HG03095 (cell line): ENCODE results near the gene BMPR1B.

Experiments
- ATAC-seq: cut with Tn5 transposase; IDR thresholded peaks from one replicate; pipeline ENCODE4 v1.9.1; 2021; ENCODE audit warnings: moderate library complexity; ENCODE audit not compliant: unreplicated experiment

BMPR1B gene

GRCh38 chr4:94905511-94905910 is 147.8 kb downstream of the BMPR1B start:
- no peak for ATAC-seq

GRCh38 chr4:94909645-94910044 is 151.9 kb downstream of the BMPR1B start:
- ATAC-seq, result no peak

GRCh38 chr4:94911106-94911505 is 153.4 kb downstream of the BMPR1B start:
- ATAC-seq, result no peak

- ATAC-seq, result no peak
Observed at GRCh38 chr4:94912606-94913005, 154.9 kb downstream of the BMPR1B start.

GRCh38 chr4:94913316-94913715 is 155.6 kb downstream of the BMPR1B start:
- ATAC-seq, result peak; percentile 63

GRCh38 chr4:94917146-94917545 is 159.4 kb downstream of the BMPR1B start:
- no peak for ATAC-seq

GRCh38 chr4:94918543-94918942 is 160.8 kb downstream of the BMPR1B start:
- ATAC-seq, result no peak

GRCh38 chr4:94920369-94920768 is 162.6 kb downstream of the BMPR1B start:
- ATAC-seq, result no peak

- ATAC-seq, result no peak
Observed at GRCh38 chr4:94924566-94924965, 166.8 kb downstream of the BMPR1B start.

- no peak for ATAC-seq
Observed at GRCh38 chr4:94925764-94926347, 168.1 kb downstream of the BMPR1B start.

- ATAC-seq, result no peak
Observed at GRCh38 chr4:94926936-94927335, 169.2 kb downstream of the BMPR1B start.

- ATAC-seq, result no peak
Observed at GRCh38 chr4:94927696-94928095, 169.9 kb downstream of the BMPR1B start.

- no peak for ATAC-seq
Observed at GRCh38 chr4:94929696-94930095, 171.9 kb downstream of the BMPR1B start.

GRCh38 chr4:94931626-94932025 is 173.9 kb downstream of the BMPR1B start:
- no peak for ATAC-seq

- ATAC-seq, result no peak
Observed at GRCh38 chr4:94932366-94932765, 174.6 kb downstream of the BMPR1B start.

GRCh38 chr4:94933799-94934198 is 176.0 kb downstream of the BMPR1B start:
- no peak for ATAC-seq

GRCh38 chr4:94934201-94934600 is 176.4 kb downstream of the BMPR1B start:
- ATAC-seq, result no peak

- no peak for ATAC-seq
Observed at GRCh38 chr4:94934864-94935263, 177.1 kb downstream of the BMPR1B start.

- no peak for ATAC-seq
Observed at GRCh38 chr4:94936854-94937253, 179.1 kb downstream of the BMPR1B start.

- no peak for ATAC-seq
Observed at GRCh38 chr4:94939791-94940519, 182.2 kb downstream of the BMPR1B start.

- no peak for ATAC-seq
Observed at GRCh38 chr4:94940520-94940908, 182.8 kb downstream of the BMPR1B start.

- ATAC-seq, result no peak
Observed at GRCh38 chr4:94941706-94942105, 184.0 kb downstream of the BMPR1B start.

- ATAC-seq, result no peak
Observed at GRCh38 chr4:94944726-94945125, 187.0 kb downstream of the BMPR1B start.
